ENCODE data around the gene VIL1.

The VIL1 gene

DNA sequence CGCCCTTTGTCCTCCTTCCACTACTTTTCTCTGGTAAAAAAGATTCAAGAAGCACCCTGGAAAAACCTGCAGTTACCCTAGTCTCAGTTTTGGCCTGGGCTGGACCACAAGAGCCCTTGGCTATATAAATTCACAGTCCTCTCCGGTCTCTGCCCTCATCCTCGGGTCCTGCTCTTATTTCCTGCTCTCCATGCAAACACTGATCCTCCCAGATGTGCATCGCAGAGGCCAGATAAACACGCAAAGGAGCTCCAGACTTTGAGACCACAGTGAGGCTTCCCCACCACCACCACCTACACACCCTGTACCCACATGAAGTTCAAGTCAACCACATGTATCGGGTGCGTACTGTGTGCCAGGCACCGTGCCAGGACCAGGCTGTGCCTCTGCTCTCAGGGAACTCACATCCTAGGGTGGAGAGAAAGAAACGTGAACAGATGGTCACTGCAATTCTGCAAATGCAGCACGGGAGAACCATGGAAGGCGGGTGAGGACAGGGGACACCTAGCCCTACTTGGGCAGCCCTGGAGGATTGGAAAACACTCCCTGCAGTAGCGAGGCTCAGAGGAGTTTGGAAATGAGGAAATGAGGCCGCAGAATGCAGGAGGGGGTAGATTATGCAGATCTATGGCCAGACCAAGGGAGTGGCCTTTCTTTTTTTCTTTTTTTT is 11.8 kb upstream of the VIL1 start:
- DNase-seq, result no peak

DNA sequence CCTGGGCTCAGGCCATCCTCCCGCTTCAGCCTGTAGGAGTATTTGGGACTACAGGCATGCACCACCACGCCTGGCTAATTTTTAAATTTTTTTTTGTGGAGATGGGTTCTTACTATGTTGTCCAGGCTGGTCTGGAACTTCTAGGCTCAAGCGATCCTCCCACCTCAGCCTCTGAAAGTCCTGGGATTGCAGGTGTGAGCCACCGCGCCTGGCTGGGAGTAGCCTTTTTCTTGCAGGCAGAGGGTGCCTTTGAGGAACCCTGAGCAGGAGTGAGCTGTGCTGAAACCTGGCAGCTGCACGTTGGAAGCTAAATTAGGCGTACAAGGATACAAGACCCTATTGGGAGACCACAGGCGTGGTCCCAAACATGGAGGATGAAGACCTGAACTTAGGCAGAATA is 11.2 kb upstream of the VIL1 start:
- no peak for DNase-seq

DNA sequence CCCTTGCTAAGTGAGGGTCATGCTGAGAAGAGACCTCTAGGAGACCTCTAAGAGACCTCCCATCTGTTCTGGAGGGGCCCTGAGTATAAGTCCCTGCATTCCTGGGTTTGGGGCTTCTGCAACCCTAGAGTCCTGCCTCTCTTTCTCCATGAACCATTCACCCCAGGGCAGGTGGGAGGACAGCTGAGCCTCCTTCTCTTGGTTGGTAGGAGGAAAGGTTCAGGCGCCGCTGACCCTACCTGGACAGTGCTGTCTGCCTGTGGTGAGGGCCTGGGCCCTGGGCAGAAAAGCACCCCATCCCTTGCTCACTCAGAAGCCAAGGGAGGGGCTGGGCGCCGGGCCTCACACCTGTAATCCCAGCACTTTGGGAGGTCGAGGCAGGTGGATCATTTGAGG is 604 bp upstream of the VIL1 start:
- no peak for DNase-seq

DNA sequence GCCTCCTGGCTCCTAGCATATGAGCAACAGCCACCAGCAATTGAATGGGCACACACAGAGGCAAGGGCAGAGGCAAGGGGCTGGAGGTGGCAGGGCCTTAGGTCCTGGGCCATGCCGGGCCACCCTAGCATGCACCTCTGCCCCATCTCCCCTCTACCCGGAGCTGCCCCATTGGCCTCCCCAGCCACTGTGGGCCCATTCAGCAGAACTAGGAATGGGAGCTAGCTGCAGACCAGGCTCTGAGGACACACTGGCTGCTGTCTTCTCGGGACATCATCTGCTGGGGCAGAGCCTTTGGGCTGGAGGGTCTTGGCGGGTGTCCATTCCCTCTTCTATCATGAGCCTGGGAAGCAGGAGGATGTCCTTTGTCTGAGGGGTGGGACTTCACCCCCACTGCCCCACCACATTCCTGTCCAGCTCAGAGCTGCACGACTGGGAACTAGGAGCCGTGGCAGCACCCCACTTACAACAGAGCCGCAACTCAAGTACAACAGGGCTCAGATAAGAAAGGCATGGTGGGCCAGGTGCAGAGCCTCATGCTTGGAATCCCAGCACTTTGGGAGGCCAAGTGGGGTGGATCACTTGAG is 800 bp downstream of the VIL1 start:
- no peak for DNase-seq

DNA sequence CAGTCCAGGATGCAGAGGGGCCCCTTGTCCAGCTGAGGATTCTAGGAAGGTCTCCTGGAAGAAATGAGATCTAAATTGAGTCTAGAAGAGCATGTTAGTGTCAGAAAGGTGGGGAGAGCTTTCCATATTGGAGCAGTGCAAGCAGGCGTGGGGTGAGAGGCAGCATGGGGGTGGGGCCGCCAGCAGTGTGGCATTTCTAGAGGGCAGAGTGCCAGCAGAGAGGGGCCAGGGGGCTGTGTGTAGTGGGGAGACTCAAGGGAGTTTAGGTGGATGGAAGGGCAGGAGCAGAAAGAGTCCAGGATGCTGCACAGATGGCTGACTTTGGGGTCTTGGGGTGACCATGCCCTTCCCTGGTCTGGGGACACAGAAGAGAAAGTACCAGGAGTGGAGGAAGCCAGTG is 2.1 kb downstream of the VIL1 start:
- no peak for DNase-seq

DNA sequence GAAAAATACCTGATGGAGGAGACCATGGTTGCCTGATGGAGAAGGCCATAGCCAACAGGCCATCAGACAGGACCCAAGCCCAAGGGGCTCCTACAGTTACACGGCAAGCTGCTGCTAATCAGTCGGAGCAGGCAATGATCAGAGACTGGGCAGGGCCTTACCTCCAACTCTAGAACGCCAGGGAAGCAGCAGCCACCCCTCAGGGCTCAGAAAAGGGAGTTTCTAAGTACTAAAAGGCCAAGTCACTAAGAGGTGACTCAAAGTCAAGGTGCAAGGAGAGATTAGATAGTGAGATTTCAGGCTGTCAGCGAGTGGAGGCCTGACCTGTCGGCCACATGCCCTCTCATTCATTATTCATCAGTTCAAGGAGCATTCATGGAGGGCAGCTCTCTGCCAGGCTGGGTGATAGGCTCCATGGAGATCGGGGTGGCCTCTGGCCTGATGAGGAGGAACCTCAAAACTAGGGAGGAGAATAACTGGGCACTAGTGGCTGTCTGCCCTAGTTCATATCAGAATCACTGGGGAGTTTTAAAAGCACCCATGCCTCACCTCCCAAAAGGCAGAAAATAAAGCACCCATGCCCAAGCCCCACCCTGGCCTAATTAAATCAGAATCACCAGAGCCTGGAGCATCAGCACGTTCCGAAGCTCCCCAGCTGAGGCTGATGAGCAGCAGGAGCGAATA is 3.6 kb downstream of the VIL1 start:
- DNase-seq, result no peak

DNA sequence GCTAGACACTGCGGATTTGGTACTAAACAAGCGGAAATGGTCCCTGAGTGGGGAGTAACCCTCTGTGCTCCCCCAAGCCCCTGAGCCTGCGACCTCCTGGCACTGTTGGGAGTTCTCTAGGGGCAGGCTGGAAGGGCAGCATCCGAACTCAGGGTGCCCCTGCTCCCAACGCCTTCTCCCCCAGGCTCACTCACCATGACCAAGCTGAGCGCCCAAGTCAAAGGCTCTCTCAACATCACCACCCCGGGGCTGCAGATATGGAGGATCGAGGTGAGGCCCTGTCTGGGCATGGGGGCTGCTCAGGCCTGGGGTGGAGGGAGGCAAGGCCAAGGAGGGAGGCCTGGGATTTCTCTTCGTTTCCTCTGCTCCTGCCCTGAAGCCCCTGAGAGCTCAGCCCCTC is 4.7 kb downstream of the VIL1 start:
- DNase-seq, result no peak

DNA sequence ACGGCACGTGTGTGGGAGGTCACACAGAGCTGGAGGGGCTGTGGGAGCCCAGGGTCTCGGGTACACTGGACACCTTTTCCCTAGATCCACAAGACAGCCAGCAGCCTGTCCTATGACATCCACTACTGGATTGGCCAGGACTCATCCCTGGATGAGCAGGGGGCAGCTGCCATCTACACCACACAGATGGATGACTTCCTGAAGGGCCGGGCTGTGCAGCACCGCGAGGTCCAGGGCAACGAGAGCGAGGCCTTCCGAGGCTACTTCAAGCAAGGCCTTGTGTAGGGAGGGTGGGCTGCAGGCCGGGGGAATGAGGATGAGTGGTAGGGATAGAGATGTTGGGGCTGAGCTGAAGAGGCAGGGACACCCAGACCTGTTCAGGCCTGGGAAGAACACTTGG is 6.6 kb downstream of the VIL1 start:
- DNase-seq, result no peak

DNA sequence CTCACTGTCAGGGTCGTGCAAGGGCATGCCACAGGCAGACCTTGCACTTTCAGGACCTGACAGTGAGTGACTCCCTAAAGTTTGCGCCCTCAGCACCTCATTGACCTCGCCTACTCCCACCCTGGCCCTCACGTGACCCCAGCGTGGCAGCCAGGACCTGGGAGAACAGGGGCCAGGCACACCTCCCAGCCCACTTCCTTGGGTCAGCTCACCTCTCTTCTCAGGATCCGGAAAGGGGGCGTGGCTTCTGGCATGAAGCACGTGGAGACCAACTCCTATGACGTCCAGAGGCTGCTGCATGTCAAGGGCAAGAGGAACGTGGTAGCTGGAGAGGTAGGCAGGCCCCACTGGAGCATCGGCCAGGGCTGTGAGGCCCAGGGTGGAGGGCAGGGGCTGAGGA is 8.8 kb downstream of the VIL1 start:
- no peak for DNase-seq

DNA sequence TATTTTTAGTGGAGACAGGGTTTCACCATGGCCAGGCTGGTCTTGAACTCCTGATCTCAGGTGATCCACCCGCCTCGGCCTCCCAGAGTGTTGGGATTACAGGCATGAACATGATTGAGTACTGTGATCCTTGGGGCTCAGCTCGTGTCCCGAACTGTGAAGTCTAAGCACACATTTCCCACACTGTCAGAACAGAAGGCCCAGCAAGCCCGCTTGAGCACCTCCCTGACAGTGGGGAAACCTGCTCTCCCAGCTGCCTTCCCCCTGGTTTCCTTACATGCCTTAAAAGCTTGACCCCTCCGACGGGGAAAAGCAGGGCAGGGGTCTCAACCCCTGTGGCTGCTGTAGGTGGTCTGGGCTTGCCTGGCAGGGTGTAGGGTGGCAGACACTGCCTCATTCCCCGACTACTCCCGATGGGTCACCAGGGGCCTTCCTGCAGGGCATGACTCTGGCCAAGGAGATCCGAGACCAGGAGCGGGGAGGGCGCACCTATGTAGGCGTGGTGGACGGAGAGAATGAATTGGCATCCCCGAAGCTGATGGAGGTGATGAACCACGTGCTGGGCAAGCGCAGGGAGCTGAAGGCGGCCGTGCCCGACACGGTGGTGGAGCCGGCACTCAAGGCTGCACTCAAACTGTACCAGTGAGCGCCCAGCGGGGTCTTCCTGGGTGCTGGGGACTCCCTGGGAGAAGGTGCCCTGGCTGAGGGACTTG is 10.1 kb downstream of the VIL1 start:
- no peak for DNase-seq

DNA sequence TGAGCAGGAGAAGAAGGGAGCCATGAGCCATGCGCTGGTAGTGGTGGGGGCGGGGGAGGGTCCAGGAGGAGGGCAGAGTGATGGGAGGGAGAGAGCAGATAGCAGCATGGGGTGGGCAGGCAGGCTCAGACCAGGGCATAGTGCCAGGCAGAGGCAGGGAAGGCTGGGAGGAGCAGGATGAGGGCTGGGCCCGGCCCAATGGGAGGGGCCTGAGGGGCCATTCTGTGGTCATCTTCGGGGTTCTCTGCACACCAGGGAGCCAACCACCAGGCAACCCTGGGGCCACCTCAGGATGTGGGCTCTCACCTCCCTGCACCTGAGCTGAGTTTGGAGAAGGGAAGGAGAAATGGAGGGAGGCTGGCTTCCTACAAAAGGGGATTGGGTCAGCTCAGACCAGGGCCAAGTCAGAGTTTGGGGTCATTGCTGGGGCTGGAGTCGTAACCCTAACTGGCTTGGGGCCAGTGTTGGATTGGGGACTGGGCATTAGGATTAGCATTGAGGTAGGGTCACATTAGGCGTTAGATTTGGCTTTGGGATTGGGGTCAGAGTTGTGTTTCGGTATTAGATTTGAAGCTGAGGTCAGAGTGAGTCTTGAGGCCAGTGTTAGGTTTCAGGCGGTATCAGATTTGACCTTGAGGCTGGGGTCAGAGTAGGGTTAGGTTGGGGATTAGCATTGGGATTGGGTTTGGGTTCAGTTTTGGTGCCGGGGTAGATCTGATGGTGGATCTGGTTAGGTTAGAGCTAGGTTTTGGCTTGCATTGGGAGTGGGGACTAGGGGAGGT is 11.2 kb downstream of the VIL1 start:
- no peak for DNase-seq

DNA sequence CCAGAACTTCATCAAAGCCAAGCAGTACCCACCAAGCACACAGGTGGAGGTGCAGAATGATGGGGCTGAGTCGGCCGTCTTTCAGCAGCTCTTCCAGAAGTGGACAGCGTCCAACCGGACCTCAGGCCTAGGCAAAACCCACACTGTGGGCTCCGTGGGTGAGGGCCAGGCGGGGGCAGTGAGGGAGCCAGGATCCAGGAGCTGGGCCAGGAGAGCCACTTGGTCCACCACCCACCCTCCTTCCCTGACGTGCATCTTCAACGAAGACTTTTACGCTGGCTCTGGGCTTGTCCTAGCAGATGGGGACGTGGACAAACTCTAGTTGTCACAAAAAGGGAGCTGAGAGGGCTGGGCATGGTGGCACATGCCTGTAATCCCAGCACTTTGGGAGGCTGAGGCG is 11.8 kb downstream of the VIL1 start:
- DNase-seq, result no peak

DNA sequence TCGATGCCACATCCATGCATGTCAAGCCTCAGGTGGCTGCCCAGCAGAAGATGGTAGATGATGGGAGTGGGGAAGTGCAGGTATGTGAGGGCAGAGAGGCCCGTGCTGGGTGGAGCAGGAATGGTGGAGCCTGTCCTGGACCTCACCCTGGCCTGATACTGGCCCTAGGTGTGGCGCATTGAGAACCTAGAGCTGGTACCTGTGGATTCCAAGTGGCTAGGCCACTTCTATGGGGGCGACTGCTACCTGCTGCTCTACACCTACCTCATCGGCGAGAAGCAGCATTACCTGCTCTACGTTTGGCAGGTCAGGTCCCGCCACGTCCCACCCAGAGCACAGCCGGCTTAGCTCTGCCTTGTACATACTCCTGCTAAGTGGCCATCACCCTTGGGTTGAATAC is 13.0 kb downstream of the VIL1 start:
- no peak for DNase-seq

DNA sequence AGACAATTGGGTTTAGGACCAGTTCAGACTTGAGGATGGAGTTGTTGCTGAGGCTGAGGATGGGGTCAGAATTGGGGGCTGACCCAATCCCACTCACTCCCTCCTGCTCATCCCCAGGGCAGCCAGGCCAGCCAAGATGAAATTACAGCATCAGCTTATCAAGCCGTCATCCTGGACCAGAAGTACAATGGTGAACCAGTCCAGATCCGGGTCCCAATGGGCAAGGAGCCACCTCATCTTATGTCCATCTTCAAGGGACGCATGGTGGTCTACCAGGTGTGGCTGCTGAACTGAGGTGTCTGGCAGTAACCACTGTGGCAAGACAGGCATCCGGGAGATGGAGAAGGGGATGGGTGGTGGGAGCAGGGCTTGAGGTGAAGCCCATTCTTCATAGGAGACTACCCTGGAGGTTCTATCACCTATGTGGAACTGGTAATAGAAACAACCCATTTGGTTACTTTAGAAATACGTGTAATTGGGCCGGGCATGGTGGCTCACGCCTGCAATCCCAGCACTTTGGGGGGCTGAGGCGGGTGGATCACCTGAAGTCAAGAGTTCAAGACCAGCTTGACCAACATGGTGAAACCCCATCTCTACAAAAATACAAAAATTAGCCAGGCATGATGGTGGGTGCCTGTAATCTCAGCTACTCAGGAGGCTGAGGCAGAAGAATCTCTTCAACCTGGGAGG is 13.9 kb downstream of the VIL1 start:
- no peak for DNase-seq

DNA sequence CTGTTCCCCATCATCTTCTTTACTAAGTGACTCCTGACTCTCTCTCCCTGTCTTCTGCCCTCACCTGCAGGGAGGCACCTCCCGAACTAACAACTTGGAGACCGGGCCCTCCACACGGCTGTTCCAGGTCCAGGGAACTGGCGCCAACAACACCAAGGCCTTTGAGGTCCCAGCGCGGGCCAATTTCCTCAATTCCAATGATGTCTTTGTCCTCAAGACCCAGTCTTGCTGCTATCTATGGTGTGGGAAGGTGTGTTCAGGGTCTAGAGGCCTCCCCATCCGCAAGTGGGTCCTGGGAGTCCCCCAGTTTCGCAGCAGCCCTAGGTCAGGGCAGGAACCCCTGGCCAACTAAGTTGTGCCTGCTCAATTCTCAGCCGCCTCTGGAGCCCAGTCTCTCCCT is 15.5 kb downstream of the VIL1 start:
- no peak for DNase-seq

DNA sequence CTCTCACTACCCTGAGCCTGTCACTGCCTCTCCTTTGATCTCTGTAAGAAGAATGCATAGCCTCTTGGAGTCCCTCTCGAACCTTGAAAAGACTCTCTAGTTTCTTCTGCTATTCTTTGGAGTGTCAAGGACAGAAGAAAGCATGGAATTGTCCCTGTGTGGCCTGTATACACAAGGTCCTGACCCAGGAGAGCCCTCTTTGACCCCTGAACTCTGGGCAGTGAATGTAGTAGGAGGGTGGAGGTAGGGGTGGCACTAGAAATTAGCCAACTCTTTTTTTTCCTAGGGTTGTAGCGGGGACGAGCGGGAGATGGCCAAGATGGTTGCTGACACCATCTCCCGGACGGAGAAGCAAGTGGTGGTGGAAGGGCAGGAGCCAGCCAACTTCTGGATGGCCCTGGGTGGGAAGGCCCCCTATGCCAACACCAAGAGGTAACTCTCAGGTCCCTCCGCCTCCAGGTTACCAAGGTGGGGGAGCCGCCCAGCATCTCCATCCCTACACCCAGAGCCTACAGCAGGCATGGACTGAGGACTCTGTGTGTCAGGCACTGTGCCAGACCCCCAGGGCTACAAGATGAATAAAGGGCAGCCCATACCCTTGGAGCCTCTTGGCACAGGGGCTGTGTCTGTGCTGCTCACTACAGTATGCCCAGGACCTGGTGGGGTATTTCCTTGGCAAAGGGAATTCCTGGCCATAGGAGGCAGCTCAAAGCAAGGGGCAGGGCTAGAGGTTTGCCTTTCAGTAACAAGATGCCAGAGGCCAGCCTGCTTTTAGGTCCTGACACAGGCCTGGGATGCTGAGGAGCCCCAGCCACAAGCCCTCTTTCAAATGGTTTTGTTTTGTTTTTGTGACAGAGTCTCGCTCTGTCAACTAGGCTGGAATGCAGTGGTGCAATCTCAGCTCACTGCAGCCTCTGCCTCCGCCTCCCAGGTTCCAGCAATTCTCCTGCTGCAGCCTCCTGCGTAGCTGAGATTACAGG is 16.4 kb downstream of the VIL1 start:
- DNase-seq, result no peak

DNA sequence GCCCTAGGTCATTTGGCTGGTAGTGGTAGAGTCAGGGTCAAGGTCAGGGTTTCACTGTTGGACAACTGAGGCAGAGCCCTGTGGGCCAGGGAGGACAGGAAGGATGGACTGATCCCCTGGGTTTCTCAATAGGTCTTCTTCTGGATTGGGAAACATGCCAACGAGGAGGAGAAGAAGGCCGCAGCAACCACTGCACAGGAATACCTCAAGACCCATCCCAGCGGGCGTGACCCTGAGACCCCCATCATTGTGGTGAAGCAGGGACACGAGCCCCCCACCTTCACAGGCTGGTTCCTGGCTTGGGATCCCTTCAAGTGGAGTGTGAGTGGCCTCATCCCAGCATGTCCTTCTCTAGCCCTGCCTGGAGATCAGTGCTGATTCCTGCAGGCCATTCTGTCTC is 18.1 kb downstream of the VIL1 start:
- no peak for DNase-seq

DNA sequence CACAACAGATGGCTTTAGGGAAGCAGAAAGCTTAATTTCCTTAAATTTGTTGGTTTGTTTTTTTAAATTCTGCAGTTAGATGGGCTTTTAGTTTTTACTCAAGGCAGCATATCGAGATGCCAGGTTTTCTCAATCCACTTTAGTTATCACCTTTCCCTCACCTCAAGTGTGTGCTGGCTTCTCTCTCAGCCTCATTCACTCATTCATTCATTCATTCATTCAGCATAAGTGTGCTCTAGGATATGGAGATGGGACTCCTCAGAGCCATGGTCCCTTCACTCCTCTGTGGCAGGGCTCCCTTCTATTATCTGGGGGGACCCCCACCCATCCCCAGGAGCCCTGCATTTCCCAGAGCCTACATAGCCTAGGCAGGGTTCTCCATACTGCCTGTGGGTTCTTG is 19.0 kb downstream of the VIL1 start:
- DNase-seq, result no peak

DNA sequence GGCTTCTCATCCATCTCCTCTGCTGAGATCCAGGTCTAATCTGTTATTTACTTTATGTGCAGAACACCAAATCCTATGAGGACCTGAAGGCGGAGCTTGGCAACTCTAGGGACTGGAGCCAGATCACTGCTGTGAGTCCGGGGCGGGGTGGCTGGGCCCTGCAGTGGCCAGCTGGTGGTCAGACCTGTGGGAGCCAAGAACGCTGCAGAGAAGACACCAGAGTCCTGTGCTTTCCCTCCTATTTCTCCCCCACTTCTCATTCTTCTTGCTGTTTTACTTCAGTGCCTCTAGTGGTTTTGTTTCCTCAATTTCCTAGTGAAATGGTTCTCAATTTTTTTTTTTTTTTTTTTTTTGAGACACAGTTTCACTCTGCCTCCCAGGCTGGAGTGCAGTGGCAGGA is 19.7 kb downstream of the VIL1 start:
- no peak for DNase-seq

DNA sequence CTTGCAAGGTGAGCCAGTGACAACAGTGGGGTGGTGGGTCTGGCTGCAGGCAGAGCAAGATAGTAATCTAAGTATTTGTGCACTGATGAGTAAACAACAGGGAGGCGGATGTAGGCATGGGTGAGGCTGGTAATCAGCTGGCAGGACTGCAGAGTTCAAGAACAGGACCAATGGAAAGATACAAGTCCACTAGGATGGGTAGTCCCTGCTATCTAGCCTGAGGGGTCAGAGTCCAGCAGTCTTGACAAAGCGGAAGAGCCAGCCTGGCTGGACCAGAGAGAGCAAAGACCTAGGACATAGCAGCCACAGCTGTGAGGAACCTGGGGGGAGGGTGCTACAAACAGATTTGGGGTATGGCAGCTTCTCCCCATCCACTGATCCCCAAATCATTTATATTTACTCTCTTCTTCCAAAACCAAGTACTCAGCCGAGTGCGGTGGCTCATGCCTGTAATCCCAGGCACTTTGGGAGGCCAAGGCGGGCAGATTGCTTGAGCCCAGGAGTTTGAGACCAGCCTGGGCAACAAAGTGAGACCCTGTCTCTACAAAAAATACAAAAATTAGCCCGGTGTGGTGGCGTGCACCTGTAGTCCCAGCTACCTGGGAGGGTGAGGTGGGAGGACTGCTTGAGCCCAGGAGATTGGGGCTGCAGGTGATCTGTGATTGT is 25.9 kb downstream of the VIL1 start:
- DNase-seq, result no peak

DNA sequence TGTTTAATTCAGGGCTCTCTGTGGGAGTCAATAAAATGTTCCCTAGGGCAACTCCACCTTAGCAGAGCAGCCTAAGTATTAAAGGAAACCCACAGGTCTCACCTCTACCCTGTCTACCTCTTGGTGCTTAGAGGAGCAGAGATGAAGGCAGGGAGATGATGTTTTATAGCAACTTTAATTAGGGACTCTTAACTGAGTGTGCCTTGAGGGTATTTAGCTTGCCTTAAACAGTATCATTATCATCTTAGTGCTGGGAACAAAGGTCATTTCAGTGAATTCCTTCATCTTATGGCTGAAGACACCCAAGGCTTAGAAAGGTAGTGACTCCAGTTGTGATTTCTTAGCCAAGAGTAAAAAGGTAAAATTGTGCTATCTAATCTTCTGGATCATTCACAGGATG is 26.7 kb downstream of the VIL1 start:
- no peak for DNase-seq

Data from NCI-H1436 treated with DMSO at 0.1 percent for 48 hours (cell line).